A549 (cell line): ENCODE measurements around the gene RPA1. TPM values are rescaled to one million over a fixed set of nuclear protein-coding genes. Genes with fewer than 3 reads are reported as not detected.

Experiments used
- ATAC-seq, 2 experiments: fragments of 200-7000 bp in 1 of 2; fragments of >200 bp in 1 of 2; cut with Nextera tagmentation in 1 of 2; cut with Tn5 transposase in 1 of 2; 3 replicates each; pipeline versions ENCODE4 v1.8.0 to v1.9.1; 2018 to 2020; ENCODE audit warnings: mild to moderate bottlenecking in 1 of 2, moderate library complexity in 1 of 2
- CTCF ChIA-PET: fragments of 300-600 bp; sonication (Branson Sonifier 250); formaldehyde crosslinking; extraction: SDS; loops from one replicate; lab custom pipeline; 2021; ENCODE audit warnings: antibody characterized with exemption, inconsistent platforms; lab: Yijun Ruan, JAX
- POLR2A ChIA-PET: fragments of 350-600 bp; formaldehyde crosslinking; extraction: SDS; loops from one replicate; lab custom pipeline; 2021; ENCODE audit warnings: antibody characterized with exemption, inconsistent platforms; lab: Yijun Ruan, JAX
- DNase-seq, 2 experiments: peaks; one replicate each; pipeline versions ENCODE4 v3.0.0 to v3.0.0-alpha.2; 2011 to 2016; ENCODE audit warnings: low read depth in 1 of 2, low spot score in 1 of 2
- FAIRE-seq: peaks from 2 replicates; lab custom pipeline; 2011; peaks lifted over from hg19 to GRCh38; lab: Jason Lieb, UNC
- H3K27ac ChIP-seq, 2 experiments: fragments of >200 bp; sonication (Bioruptor Twin); formaldehyde crosslinking; 3 replicates each; pipeline ENCODE4 v1.5.1; 2016 to 2017
- H3K4me1 ChIP-seq: fragments of >200 bp; sonication (Bioruptor Twin); formaldehyde crosslinking; 3 replicates; pipeline ENCODE4 v1.6.1; 2016
- H3K4me2 ChIP-seq: fragments of >200 bp; sonication (Bioruptor Twin); formaldehyde crosslinking; 3 replicates; pipeline ENCODE4 v1.6.1; 2016
- H3K4me3 ChIP-seq: fragments of >200 bp; sonication (Bioruptor Twin); formaldehyde crosslinking; 3 replicates; pipeline ENCODE4 v1.5.1; 2016
- H3K9me3 ChIP-seq: fragments of >200 bp; sonication (Bioruptor Twin); formaldehyde crosslinking; 3 replicates; pipeline ENCODE4 v1.6.1; 2016
- ATOH8 ChIP-seq: fragments of 250-450 bp; sonication (Bioruptor Pico); IDR thresholded peaks from 2 replicates; pipeline ENCODE4 v1.5.0; 2020; ENCODE audit warnings: low read depth, mild to moderate bottlenecking, moderate library complexity
- BHLHE40 ChIP-seq: IDR thresholded peaks from 2 replicates; pipeline ENCODE4 v1.6.1; 2012; ENCODE audit warnings: low read depth, low read length, inconsistent platforms
- CBX2 ChIP-seq: fragments of 200-600 bp; sonication (generic); IDR thresholded peaks from 2 replicates; pipeline ENCODE4 v1.6.1; 2016; ENCODE audit warnings: low read depth, mild to moderate bottlenecking, borderline replicate concordance
- CTCF ChIP-seq: fragments of >200 bp; sonication (Bioruptor Twin); formaldehyde crosslinking; IDR thresholded peaks from 3 replicates; pipeline ENCODE4 v1.5.1; 2016
- EP300 ChIP-seq, 2 experiments: fragments of >200 bp; sonication (Bioruptor Twin); formaldehyde crosslinking; IDR thresholded peaks; 2 replicates in 1 of 2; 3 replicates in 1 of 2; pipeline ENCODE4 v1.6.1; 2016 to 2017
- ESRRA ChIP-seq: fragments of 150-350 bp; IDR thresholded peaks from 2 replicates; pipeline ENCODE4 v1.6.1; 2014; ENCODE audit warnings: mild to moderate bottlenecking, low read length, borderline replicate concordance
- HES2 ChIP-seq: fragments of >200 bp; sonication (Bioruptor Twin); formaldehyde crosslinking; IDR thresholded peaks from 2 replicates; pipeline ENCODE4 v1.6.1; 2016
- MYC ChIP-seq: IDR thresholded peaks from 2 replicates; pipeline ENCODE4 v1.6.1; 2012; ENCODE audit warnings: mild to moderate bottlenecking, inconsistent platforms, low read length, improper control_type of control experiment, borderline replicate concordance
- NFE2L2 ChIP-seq: fragments of 150-350 bp; conservative IDR thresholded peaks from 2 replicates; pipeline ENCODE4 v1.6.1; 2014; ENCODE audit warnings: low read length
- RAD21 ChIP-seq, 2 experiments: fragments of >200 bp in 1 of 2; sonication (Bioruptor Twin) in 1 of 2; formaldehyde crosslinking in 1 of 2; IDR thresholded peaks in 1 of 2; conservative IDR thresholded peaks in 1 of 2; 2 replicates in 1 of 2; 3 replicates in 1 of 2; pipeline ENCODE4 v1.6.1; 2012 to 2018; ENCODE audit warnings: inconsistent platforms in 1 of 2
- RNF2 ChIP-seq: fragments of 200-600 bp; sonication (generic); IDR thresholded peaks from 2 replicates; pipeline ENCODE4 v1.6.1; 2016; ENCODE audit warnings: low read depth, mild to moderate bottlenecking, antibody characterized with exemption, moderate library complexity, borderline replicate concordance
- SMC3 ChIP-seq: fragments of >200 bp; sonication (Bioruptor Twin); formaldehyde crosslinking; IDR thresholded peaks from 3 replicates; pipeline ENCODE4 v1.6.1; 2018; ENCODE audit warnings: inconsistent platforms
- ZNF302 ChIP-seq: fragments of 250-450 bp; sonication (Bioruptor Pico); IDR thresholded peaks from 2 replicates; pipeline ENCODE4 v1.9.0; 2021; ENCODE audit warnings: inconsistent platforms, mild to moderate bottlenecking, moderate library complexity
- WGBS: methylation state at CpG from one replicate; pipeline ENCODE4 v1.1.6; 2017; ENCODE audit errors: missing lambda C conversion rate; 5-methylcytosine and 5-hydroxymethylcytosine counted together
- polyA plus RNA-seq, 4 experiments: library from polyadenylated mRNA; depleted of rRNA in 3 of 4; stranded (reverse); fragments of >200 nt; fragmentation: RNase III in 1 of 4; extraction: RNeasy Plus Mini Kit Qiagen cat#74134 plus additional on column Dnase treatment in 1 of 4; gene quantifications; 2 replicates in 3 of 4; 3 replicates in 1 of 4; pipeline ENCODE4 v1.2.3, GENCODE V29; 2011 to 2017

The RPA1 gene
- polyA plus RNA-seq, 2 of the 4 experiments (the other 2 are of a cell fraction), result 72.2 to 136 TPM

GRCh38 chr17:1878419-1879121, 48.8 kb downstream of the RPA1 start:
- TF ChIP-seq SMC3, result no peak
- TF ChIP-seq ATOH8 (CRISPR knock-in tag), result no peak
- no peak for TF ChIP-seq CBX2
- TF ChIP-seq HES2, result no peak
- no peak for TF ChIP-seq MYC
- TF ChIP-seq ZNF302 (CRISPR knock-in tag), result no peak
- TF ChIP-seq ESRRA, result no peak
- TF ChIP-seq, all 56 proteins: peak for 0
- ATAC-seq (no peak), DNase-seq (no peak), FAIRE-seq (no peak)
- Histone ChIP-seq H3K4me1 (no peaks in the 10 kb centered on the region), H3K4me2 (no peak overlapping the region), H3K27ac (no peak overlapping the region), H3K4me3 (no peak overlapping the region), H3K9me3 (no peaks in the 10 kb centered on the region)
- WGBS, result 87% methylated on average over 17 of the region's 17 CpGs
- ChIA-PET POLR2A (no interaction called here), CTCF (interaction anchor here (1.0 to 20.9 kb wide), 4 partner anchors 10 to 147 kb away, joined by 3 to 213 read pairs (median 10); partner anchors contain the start of genes DPH1 and RTN4RL1)

- no peak overlapping the region for H3K4me3 ChIP-seq
- 90% methylated on average over 12 of the region's 12 CpGs for WGBS
- ATAC-seq (no peak), DNase-seq (no peak)
- H3K4me2 ChIP-seq, result no peak overlapping the region
- CTCF ChIA-PET, result interaction anchor here (0.6 to 20.9 kb wide), 13 partner anchors 11 to 161 kb away, joined by 3 to 213 read pairs (median 4); partner anchors contain the start of genes DPH1, OVCA2 and RTN4RL1
- POLR2A ChIA-PET, result no interaction called here
- TF ChIP-seq NFE2L2 (no peak), EP300 (IDR thresholded peaks at IDR 0.05) (0 out of 5 replicates have a peak, but pooled peaks of 1 of the 2 experiments have one; percentile 6)
- TF ChIP-seq, all 56 proteins: peak for 1
- FAIRE-seq, result no peak
- H3K27ac ChIP-seq, result no peak overlapping the region
- H3K9me3 ChIP-seq, result no peaks in the 10 kb centered on the region
- no peaks in the 10 kb centered on the region for H3K4me1 ChIP-seq
Observed at GRCh38 chr17:1880851-1881630, 51.2 kb downstream of the RPA1 start.

- Histone ChIP-seq H3K4me2 (no peak overlapping the region), H3K4me3 (no peak overlapping the region), H3K9me3 (no peaks in the 10 kb centered on the region), H3K4me1 (no peaks in the 10 kb centered on the region), H3K27ac (no peak overlapping the region)
- DNase-seq (peak; percentile 59 to 66), ATAC-seq (peak; percentile 41 to 80; a peak in 3 of 6 replicates), FAIRE-seq (peak; percentile 83)
- 82% methylated on average over 10 of the region's 10 CpGs for WGBS
- ChIA-PET POLR2A (no interaction called here), CTCF (interaction anchor here (0.6 to 20.9 kb wide), 30 partner anchors 9 to 362 kb away, joined by 3 to 213 read pairs (median 4); partner anchors contain the start of genes DPH1, HIC1 and RTN4RL1)
- TF ChIP-seq ESRRA (no peak), RAD21 (conservative IDR thresholded peaks at IDR 0.05 in 1 of 2, IDR thresholded peaks at IDR 0.05 in 1 of 2) (peak; percentile 59 to 65), BHLHE40 (no peak), RNF2 (no peak), SMC3 (peak; percentile 47; the same call in 2 of the 3 replicates), CTCF (peak; percentile 58)
Observed at GRCh38 chr17:1882836-1883235, 53.0 kb downstream of the RPA1 start.
